Measurements from ENCODE around the gene SLC6A19.

SLC6A19 gene

DNA sequence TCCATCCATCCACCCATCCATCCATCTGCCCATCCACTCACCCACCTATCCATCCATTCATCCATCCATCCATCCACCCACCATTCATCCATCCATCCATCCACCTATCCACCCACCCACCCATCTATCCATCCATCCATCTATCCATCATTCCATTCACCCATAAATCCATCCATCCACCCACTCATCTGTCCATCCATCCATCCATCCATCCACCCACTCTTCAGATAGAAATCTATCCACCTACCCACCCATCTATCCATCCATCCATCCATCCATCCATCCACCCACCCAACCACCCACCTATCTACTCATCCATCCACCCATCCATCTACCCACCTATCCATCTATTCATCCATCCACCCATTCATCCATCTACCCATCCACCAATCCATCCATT lies 35.0 kb upstream of the SLC6A19 start:
- no peaks in the 10 kb centered on the region for H3K9me3 ChIP-seq (ENCODE audit: control insufficient read depth, low read length)
- no peak overlapping the region for H3K4me3 ChIP-seq (ENCODE audit: insufficient read depth, low read depth, low read length)
- H3K27me3 ChIP-seq (ENCODE audit: control insufficient read depth, insufficient read depth, low read length, poor library complexity, severe bottlenecking) = no peaks in the 10 kb centered on the region
- no peak overlapping the region for H3K27ac ChIP-seq (ENCODE audit: insufficient read depth, low read depth, low read length, poor library complexity, severe bottlenecking)
- H3K36me3 ChIP-seq (ENCODE audit: control insufficient read depth, insufficient read depth, low read length) = no peaks in the 10 kb centered on the region
- H3K4me1 ChIP-seq (ENCODE audit: control insufficient read depth, insufficient read depth, low read length) = no peaks in the 10 kb centered on the region

DNA sequence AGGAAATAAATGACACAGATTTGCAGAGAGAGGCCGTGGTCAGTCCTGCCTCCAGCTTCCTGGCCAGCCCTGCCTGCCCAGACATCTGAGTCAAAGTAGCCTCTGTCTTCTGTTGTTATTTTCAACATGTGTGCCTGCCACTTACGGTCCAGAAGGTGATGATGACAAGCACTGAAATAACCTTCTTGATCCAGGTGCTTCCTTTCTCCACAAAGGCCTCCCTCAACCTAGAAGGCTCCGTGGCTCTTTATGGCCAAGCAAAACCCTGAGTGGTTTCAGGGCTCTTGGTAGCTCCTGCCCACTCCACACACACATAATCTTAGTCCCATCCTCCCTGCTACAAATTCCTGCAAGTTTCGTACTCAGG lies 34.1 kb upstream of the SLC6A19 start:
- 77 to 82% methylated on average over 4 of the region's 4 CpGs for WGBS, 2 experiments
- no peaks in the 10 kb centered on the region for H3K27me3 ChIP-seq (ENCODE audit: control insufficient read depth, insufficient read depth, low read length, poor library complexity, severe bottlenecking)
- no peaks in the 10 kb centered on the region for H3K36me3 ChIP-seq (ENCODE audit: control insufficient read depth, insufficient read depth, low read length)
- H3K9me3 ChIP-seq (ENCODE audit: control insufficient read depth, low read length) = no peaks in the 10 kb centered on the region
- no peak overlapping the region for H3K27ac ChIP-seq (ENCODE audit: insufficient read depth, low read depth, low read length, poor library complexity, severe bottlenecking)
- H3K4me3 ChIP-seq (ENCODE audit: insufficient read depth, low read depth, low read length) = no peak overlapping the region
- H3K4me1 ChIP-seq (ENCODE audit: control insufficient read depth, insufficient read depth, low read length) = no peaks in the 10 kb centered on the region

DNA sequence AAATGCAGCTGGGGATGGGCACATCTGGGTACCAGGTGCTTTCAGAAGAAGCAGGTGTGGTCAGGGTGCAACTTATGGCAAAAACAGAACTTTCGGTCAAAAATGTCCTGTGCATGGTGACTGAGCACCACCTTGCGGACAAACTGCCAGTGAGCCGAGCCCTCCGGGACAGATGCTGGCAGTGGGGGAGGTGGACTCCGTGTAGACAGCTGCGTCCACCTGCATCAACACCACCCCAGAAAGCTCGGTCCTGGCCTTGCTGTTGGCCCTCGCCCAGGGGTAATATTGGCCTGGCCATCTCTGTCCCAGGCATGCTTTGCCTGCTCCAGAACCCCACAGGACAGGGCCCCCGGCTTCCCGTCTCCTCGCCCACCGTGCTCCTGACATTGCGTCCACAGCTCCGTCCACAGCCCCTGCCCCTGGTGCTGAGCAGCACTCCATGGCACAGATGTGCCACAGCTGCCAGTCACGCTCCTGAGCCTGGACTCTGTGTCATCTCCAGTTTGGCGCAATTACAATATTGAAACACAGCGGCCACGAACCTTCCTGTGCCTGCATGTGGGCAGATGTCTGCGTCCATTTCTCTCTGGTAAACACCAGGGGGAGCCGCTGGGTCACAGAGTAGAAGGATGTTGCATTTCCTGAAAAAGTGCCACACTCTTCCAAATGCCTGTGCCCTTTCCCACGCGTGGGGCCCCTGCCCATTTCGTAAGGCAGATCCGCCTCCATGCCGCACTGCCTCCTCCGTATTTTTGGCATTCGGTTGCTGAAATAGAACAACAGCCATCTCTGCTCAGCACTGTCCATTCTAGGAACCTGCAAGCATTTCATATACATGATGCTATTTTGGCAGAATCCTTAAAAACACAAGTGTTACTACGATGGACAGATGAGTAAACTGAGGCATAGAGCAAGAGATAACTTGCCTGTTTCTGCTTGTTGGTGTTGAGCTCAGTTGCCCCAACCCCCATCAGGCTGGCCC lies 33.4 kb upstream of the SLC6A19 start:
- H3K27ac ChIP-seq (ENCODE audit: insufficient read depth, low read depth, low read length, poor library complexity, severe bottlenecking) = no peak overlapping the region
- no peaks in the 10 kb centered on the region for H3K27me3 ChIP-seq (ENCODE audit: control insufficient read depth, insufficient read depth, low read length, poor library complexity, severe bottlenecking)
- no peaks in the 10 kb centered on the region for H3K36me3 ChIP-seq (ENCODE audit: control insufficient read depth, insufficient read depth, low read length)
- H3K4me1 ChIP-seq (ENCODE audit: control insufficient read depth, insufficient read depth, low read length) = no peaks in the 10 kb centered on the region
- peak overlapping the region; percentile 13 for H3K4me3 ChIP-seq (ENCODE audit: insufficient read depth, low read depth, low read length)
- WGBS, 2 experiments = 36 to 37% methylated on average over 28 of the region's 28 CpGs
- H3K9me3 ChIP-seq (ENCODE audit: control insufficient read depth, low read length) = no peaks in the 10 kb centered on the region

DNA sequence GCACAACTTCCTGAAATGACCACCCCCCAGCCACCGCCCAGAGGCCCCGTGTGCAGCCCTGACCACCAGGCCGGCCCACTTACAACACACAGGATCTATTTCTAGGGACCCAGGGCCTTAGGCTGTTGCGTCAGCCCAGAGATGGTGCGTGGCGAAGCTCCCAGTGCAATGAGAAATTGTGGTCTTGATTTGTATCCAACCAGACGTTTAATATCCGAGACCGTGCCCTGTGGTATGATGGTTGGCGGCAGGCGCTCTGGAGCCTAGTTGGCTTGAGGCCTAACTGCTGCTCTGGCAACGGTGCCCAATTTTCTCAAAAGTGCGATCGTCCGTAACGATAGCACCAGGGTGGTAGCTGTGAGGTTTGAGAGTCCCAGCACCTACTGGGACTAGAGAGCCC lies 32.6 kb upstream of the SLC6A19 start:
- 94 to 95% methylated on average over 16 of the region's 16 CpGs for WGBS, 2 experiments
- Histone ChIP-seq H3K36me3 (ENCODE audit: control insufficient read depth, insufficient read depth, low read length) (no peaks in the 10 kb centered on the region), H3K4me3 (ENCODE audit: insufficient read depth, low read depth, low read length) (no peak overlapping the region), H3K9me3 (ENCODE audit: control insufficient read depth, low read length) (no peaks in the 10 kb centered on the region), H3K4me1 (ENCODE audit: control insufficient read depth, insufficient read depth, low read length) (no peaks in the 10 kb centered on the region), H3K27ac (ENCODE audit: insufficient read depth, low read depth, low read length, poor library complexity, severe bottlenecking) (no peak overlapping the region), H3K27me3 (ENCODE audit: control insufficient read depth, insufficient read depth, low read length, poor library complexity, severe bottlenecking) (peaks cover 3% of the 10 kb centered on the region)

DNA sequence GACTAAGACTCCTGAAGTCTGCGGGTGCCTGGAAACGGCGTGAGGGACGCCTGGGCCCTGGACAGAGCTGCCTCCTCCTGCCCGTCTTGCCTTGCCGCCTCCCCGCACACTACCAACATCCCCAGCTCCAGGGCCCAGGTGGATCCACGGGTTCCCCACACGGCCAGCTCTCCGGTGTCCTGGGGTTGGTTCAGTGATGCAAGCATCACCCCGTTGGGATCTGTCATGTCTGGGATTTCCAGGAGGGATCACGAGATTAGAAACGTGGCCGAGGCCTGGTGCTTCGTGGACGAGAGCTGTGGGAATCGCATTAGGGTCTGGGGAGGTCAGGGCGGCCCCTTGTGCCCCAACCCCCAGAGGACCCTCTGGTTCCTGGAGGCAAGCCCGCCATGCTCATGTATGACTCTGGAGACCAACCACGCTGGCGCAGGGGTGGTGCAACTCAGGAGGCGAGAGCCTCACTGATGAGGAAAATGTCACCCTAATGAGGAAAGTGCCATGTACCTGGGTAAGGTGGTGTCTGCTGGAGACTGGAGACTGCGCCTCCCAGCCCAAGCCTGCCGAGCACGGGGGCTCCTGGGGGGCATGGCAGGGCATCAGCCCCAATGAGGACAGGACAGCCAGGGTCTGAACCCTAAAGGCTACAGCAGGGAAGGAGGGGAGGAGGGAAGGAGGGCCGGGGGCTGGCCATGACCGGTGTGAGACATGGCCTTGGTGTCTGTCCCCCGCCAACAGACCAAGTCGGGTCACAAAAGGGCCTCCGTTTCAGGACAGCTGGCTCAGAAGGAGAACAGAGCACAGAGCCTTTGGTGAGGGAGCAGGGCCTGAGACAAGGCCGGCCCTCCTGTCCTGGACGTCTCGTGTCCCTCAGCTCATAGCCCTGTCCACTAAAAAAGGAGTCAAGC lies 31.9 kb upstream of the SLC6A19 start:
- no peaks in the 10 kb centered on the region for H3K36me3 ChIP-seq (ENCODE audit: control insufficient read depth, insufficient read depth, low read length)
- H3K27ac ChIP-seq (ENCODE audit: insufficient read depth, low read depth, low read length, poor library complexity, severe bottlenecking) = no peak overlapping the region
- H3K27me3 ChIP-seq (ENCODE audit: control insufficient read depth, insufficient read depth, low read length, poor library complexity, severe bottlenecking) = peaks cover 8% of the 10 kb centered on the region
- H3K9me3 ChIP-seq (ENCODE audit: control insufficient read depth, low read length) = no peaks in the 10 kb centered on the region
- H3K4me3 ChIP-seq (ENCODE audit: insufficient read depth, low read depth, low read length) = no peak overlapping the region
- WGBS, 2 experiments = 94% methylated on average over 33 of the region's 33 CpGs
- no peaks in the 10 kb centered on the region for H3K4me1 ChIP-seq (ENCODE audit: control insufficient read depth, insufficient read depth, low read length)

DNA sequence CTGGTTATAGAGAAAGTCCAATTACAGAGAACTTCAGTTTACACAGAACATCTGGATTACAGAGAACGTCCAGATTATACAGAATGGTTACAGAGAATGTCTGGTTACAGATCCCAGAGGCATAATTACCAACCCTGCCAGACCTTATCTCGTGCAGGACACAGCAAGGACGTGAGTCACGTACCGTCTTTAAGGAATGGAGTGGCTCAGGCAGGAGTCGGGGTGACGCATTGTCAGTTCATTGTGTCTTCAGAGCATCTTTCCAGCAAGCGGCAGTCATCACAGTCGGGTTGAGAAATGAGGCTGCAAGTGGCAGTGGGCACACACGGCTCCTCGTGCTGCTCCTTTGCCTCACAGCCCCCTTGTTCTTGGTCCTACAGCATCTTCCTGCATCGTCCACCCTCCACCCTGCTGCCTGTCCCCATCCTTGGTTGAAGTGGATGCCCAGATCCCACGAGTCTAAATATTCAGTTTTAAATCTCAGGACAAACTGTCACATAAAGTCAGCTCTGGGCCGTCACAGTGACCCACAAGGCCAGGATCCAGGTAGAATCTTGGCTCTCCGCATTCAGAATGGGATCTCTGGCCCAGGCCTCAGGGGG lies 30.0 kb upstream of the SLC6A19 start:
- no peak overlapping the region for H3K27ac ChIP-seq (ENCODE audit: insufficient read depth, low read depth, low read length, poor library complexity, severe bottlenecking)
- no peaks in the 10 kb centered on the region for H3K4me1 ChIP-seq (ENCODE audit: control insufficient read depth, insufficient read depth, low read length)
- H3K9me3 ChIP-seq (ENCODE audit: control insufficient read depth, low read length) = no peaks in the 10 kb centered on the region
- H3K27me3 ChIP-seq (ENCODE audit: control insufficient read depth, insufficient read depth, low read length, poor library complexity, severe bottlenecking) = peaks cover 8% of the 10 kb centered on the region
- 88 to 90% methylated on average over 15 of the region's 15 CpGs for WGBS, 2 experiments
- no peaks in the 10 kb centered on the region for H3K36me3 ChIP-seq (ENCODE audit: control insufficient read depth, insufficient read depth, low read length)
- H3K4me3 ChIP-seq (ENCODE audit: insufficient read depth, low read depth, low read length) = no peak overlapping the region

DNA sequence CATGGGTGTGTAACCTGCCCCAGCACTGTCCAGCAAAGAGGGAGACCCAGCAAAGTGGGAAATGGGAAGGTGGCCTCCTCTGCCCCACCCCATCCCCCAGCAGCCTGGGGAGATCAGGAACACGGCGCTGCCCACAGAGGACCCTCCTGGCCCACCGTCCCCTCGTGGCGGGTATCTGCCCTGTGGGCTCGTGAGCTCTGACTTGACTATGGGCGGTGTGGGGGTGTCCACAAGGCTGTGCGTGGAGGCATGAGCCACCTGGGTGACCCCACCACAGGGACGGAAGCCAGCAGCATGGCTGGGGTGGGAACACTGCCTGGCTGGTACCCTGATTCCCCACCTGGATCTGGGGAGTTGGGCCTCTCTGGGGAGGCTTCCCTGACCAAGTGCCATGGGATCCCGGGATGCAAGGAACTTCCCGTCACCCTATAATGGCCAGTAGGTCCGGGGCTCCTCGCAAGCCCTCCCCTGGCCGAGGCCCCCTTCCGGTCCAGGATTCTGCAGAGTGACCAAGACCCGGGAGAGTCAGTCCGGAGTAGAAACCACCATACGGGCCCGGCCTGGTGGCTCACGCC lies 29.3 kb upstream of the SLC6A19 start:
- Histone ChIP-seq H3K4me3 (ENCODE audit: insufficient read depth, low read depth, low read length) (no peak overlapping the region), H3K4me1 (ENCODE audit: control insufficient read depth, insufficient read depth, low read length) (no peaks in the 10 kb centered on the region), H3K36me3 (ENCODE audit: control insufficient read depth, insufficient read depth, low read length) (no peaks in the 10 kb centered on the region), H3K27me3 (ENCODE audit: control insufficient read depth, insufficient read depth, low read length, poor library complexity, severe bottlenecking) (peaks cover 8% of the 10 kb centered on the region), H3K9me3 (ENCODE audit: control insufficient read depth, low read length) (no peaks in the 10 kb centered on the region), H3K27ac (ENCODE audit: insufficient read depth, low read depth, low read length, poor library complexity, severe bottlenecking) (no peak overlapping the region)
- WGBS, 2 experiments = 93 to 95% methylated on average over 20 of the region's 20 CpGs

DNA sequence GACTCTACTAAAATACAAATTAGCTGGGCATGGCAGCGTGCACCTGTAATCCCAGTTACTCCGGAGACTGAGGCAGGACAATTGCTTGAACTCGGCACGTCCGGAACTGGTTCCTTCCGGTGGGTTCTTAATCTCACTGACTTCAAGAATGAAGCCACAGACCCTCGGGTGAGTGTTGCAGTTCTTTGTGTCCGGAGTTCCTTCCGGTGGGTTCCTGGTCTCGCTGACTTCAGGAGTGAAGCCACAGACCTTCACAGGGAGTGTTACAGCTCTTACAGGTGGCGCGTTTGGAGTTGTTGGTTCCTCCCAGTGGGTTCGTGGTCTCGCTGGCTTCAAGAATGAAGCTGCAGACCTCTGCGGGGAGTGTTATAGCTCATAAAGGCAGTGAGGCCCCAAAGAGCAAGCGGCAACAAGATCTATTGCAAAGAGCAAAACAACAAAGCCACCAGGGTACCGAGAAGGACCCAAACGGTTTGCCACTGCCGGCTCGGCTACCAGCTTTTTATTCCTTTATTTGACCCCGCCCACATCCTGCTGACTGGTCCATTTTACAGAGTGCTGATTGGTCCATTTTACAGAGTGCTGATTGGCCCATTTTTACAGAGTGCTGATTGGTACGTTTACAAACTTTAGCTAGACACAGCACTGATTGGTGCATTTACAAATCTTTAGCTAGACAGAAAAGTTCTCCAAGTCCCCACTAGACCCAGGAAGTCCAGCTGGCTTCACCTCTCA lies 28.6 kb upstream of the SLC6A19 start:
- Histone ChIP-seq H3K27ac (ENCODE audit: insufficient read depth, low read depth, low read length, poor library complexity, severe bottlenecking) (no peak overlapping the region), H3K4me3 (ENCODE audit: insufficient read depth, low read depth, low read length) (no peak overlapping the region), H3K36me3 (ENCODE audit: control insufficient read depth, insufficient read depth, low read length) (no peaks in the 10 kb centered on the region), H3K4me1 (ENCODE audit: control insufficient read depth, insufficient read depth, low read length) (no peaks in the 10 kb centered on the region), H3K27me3 (ENCODE audit: control insufficient read depth, insufficient read depth, low read length, poor library complexity, severe bottlenecking) (peaks cover 8% of the 10 kb centered on the region), H3K9me3 (ENCODE audit: control insufficient read depth, low read length) (no peaks in the 10 kb centered on the region)
- 93% methylated on average over 22 of the region's 22 CpGs for WGBS, 2 experiments

DNA sequence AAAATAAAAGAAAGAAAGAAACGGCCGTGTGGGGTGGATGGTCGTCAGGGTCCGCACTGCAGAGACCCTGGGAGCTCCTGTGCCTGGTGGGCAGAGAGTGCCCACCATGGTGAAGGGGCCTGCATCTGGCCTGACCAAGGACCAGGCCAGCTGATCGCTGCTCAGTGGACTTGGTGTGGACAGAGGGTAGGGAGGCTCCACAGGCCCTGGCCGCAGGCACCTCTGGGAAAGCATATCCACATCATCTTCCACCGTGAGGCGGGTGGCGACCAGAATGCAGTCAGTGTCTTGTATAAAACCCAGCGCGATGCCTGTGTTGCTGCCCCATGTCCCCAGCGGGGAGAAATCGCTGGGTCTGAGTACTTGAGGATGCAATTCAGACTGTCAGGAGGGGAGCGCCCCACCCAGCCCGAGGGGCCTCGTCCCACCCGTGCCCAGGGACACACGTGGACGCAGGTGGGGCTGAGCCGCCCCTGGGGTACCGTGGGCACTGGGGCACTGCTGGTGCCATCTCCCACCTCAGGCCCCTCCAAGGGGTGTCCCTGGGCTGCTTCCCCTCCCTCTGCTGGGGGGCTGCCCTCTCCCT lies 27.8 kb upstream of the SLC6A19 start:
- H3K36me3 ChIP-seq (ENCODE audit: control insufficient read depth, insufficient read depth, low read length) = no peaks in the 10 kb centered on the region
- H3K4me1 ChIP-seq (ENCODE audit: control insufficient read depth, insufficient read depth, low read length) = no peaks in the 10 kb centered on the region
- no peak overlapping the region for H3K4me3 ChIP-seq (ENCODE audit: insufficient read depth, low read depth, low read length)
- peaks cover 8% of the 10 kb centered on the region for H3K27me3 ChIP-seq (ENCODE audit: control insufficient read depth, insufficient read depth, low read length, poor library complexity, severe bottlenecking)
- H3K27ac ChIP-seq (ENCODE audit: insufficient read depth, low read depth, low read length, poor library complexity, severe bottlenecking) = no peak overlapping the region
- H3K9me3 ChIP-seq (ENCODE audit: control insufficient read depth, low read length) = no peaks in the 10 kb centered on the region
- 93 to 96% methylated on average over 21 of the region's 21 CpGs for WGBS, 2 experiments
